NT2/D1 (cell line): Measurements from ENCODE around the gene PDE8A.

Experiments
- SUZ12 ChIP-seq: IDR thresholded peaks from 2 replicates; pipeline ENCODE4 v1.6.1; 2011; ENCODE audit not compliant: insufficient read length, insufficient read depth; ENCODE audit errors: extremely low read depth
- YY1 ChIP-seq: IDR thresholded peaks from 2 replicates; pipeline ENCODE4 v1.6.1; 2011; ENCODE audit not compliant: insufficient read length, insufficient read depth
- ZNF274 ChIP-seq: IDR thresholded peaks from 2 replicates; pipeline ENCODE4 v1.6.1; 2011; ENCODE audit warnings: mild to moderate bottlenecking, low read depth, low read length

- TF ChIP-seq YY1: no peak
- no peak for TF ChIP-seq SUZ12
- TF ChIP-seq ZNF274: no peak
These were observed 150.3 kb downstream of the PDE8A start for GRCh38 chr15:85131915-85132314.
